ENCODE results near the gene UBAP2.

UBAP2 gene

GRCh38 chr9:34048727-34049629, at the start of gene UBAP2:
TSS of gene UBAP2 (minus strand) at chr9:34048887. CDS start at chr9:34017148, 31,739 bp downstream.
- peak; percentile 95 for DNase-seq

GRCh38 chr9:34098307-34098706, 49.6 kb upstream of the UBAP2 start:
- DNase-seq, result no peak

- no peak for DNase-seq
These were observed 49.2 kb upstream of the UBAP2 start for GRCh38 chr9:34097865-34098264.

GRCh38 chr9:34096751-34097150, 48.1 kb upstream of the UBAP2 start:
- DNase-seq, result no peak

- DNase-seq, result no peak
These were observed 44.9 kb upstream of the UBAP2 start for GRCh38 chr9:34093578-34093977.

- no peak for DNase-seq
These were observed 40.6 kb upstream of the UBAP2 start for GRCh38 chr9:34089311-34089710.

- DNase-seq, result no peak
These were observed 38.7 kb upstream of the UBAP2 start for GRCh38 chr9:34087370-34087769.

GRCh38 chr9:34086864-34087263, 38.2 kb upstream of the UBAP2 start:
- no peak for DNase-seq

GRCh38 chr9:34085581-34086500, 37.2 kb upstream of the UBAP2 start:
- DNase-seq, result no peak

- DNase-seq, result no peak
These were observed 35.9 kb upstream of the UBAP2 start for GRCh38 chr9:34084562-34084961.

GRCh38 chr9:34079181-34079580, 30.5 kb upstream of the UBAP2 start:
- no peak for DNase-seq

GRCh38 chr9:34072868-34073590, 24.3 kb upstream of the UBAP2 start:
- peak; percentile 19 for DNase-seq

- no peak for DNase-seq
These were observed 23.7 kb upstream of the UBAP2 start for GRCh38 chr9:34072410-34072809.

- DNase-seq, result peak; percentile 11
These were observed 22.1 kb upstream of the UBAP2 start for GRCh38 chr9:34070606-34071324.

GRCh38 chr9:34069831-34070230, 21.1 kb upstream of the UBAP2 start:
- DNase-seq, result no peak

GRCh38 chr9:34065541-34065940, 16.9 kb upstream of the UBAP2 start:
- DNase-seq, result no peak

- DNase-seq, result no peak
These were observed 11.3 kb upstream of the UBAP2 start for GRCh38 chr9:34059954-34060353.

- no peak for DNase-seq
These were observed 10.6 kb upstream of the UBAP2 start for GRCh38 chr9:34059281-34059680.

GRCh38 chr9:34049630-34050384, 1.1 kb upstream of the UBAP2 start:
- DNase-seq, result no peak

- DNase-seq, result peak; percentile 39
These were observed 592 bp downstream of the UBAP2 start for GRCh38 chr9:34047864-34048726.

All from DMS 273 treated with DMSO at 0.1 percent for 48 hours (cell line).